H1 (cell line): ENCODE results near the gene PTHLH. TPM values are rescaled to one million over a fixed set of nuclear protein-coding genes. Genes with fewer than 3 reads are reported as not detected.

Experiments
- CHD1 ChIP-seq: IDR thresholded peaks from 2 replicates; pipeline ENCODE4 v1.6.1; 2012; ENCODE audit warnings: low read depth, low read length, improper control_type of control experiment
- CHD7 ChIP-seq: fragments of 300-600 bp; sonication (generic); IDR thresholded peaks from 2 replicates; pipeline ENCODE4 v1.7.1; 2012; ENCODE audit warnings: low read length, moderate library complexity, mild to moderate bottlenecking, inconsistent platforms; ENCODE audit not compliant: insufficient replicate concordance
- POLR2A ChIP-seq, 2 experiments: IDR thresholded peaks; 1 replicate in 1 of 2; 2 replicates in 1 of 2; pipeline ENCODE4 v1.6.1; 2011; ENCODE audit warnings: low read depth in 2 of 2, low read length in 2 of 2, mild to moderate bottlenecking in 2 of 2; ENCODE audit errors: control extremely low read depth in 1 of 2
- RBBP5 ChIP-seq: IDR thresholded peaks from 2 replicates; pipeline ENCODE4 v1.7.1; 2012; ENCODE audit warnings: low read depth, mild to moderate bottlenecking, inconsistent platforms, low read length, moderate library complexity, borderline replicate concordance
- SAP30 ChIP-seq: fragments of 300-600 bp; sonication (generic); IDR thresholded peaks from 2 replicates; pipeline ENCODE4 v1.7.1; 2012; ENCODE audit warnings: low read length, moderate library complexity, mild to moderate bottlenecking, inconsistent platforms; ENCODE audit not compliant: insufficient read depth, insufficient replicate concordance
- polyA plus RNA-seq, 7 experiments: library from polyadenylated mRNA; depleted of rRNA in 3 of 7; stranded (reverse) in 5 of 7; unstranded in 2 of 7; fragments of >200 nt in 5 of 7; fragments of 200-250 nt in 2 of 7; gene quantifications; 1 replicate in 5 of 7; 2 replicates in 1 of 7; 4 replicates in 1 of 7; pipeline versions ENCODE4 v1.2.1 to v1.2.3, GENCODE V29; 2011 to 2013; ENCODE audit warnings: missing spikeins in 2 of 7, mixed read lengths in 2 of 7
- total RNA-seq: library from RNA; stranded (reverse); fragmentation: NEBNext Ultra II Directional; extraction: Animal tissue kit (Norgen Biotek cat#: 25700); gene quantifications from 2 replicates; pipeline ENCODE4 v1.2.1, GENCODE V29; 2021

PTHLH gene
- total and polyA plus RNA-seq, 2 of the 8 experiments (the other 6 are each of a cell fraction or from before 2014, with no cell fraction given), result 0.32 TPM; not detected in 1

- TF ChIP-seq CHD7 (no peak), CHD1 (no peak), POLR2A (IDR thresholded peaks at IDR 0.05; ENCODE audit: control extremely low read depth in 1 of 2, low read depth in 2 of 2, low read length in 2 of 2) (no peak), SAP30 (no peak), RBBP5 (no peak)
- TF ChIP-seq, all 59 proteins: peak for 0
Measured at GRCh38 chr12:27953348-27953747, 19.2 kb downstream of the PTHLH start (continued).
